Activated CD8-positive, alpha-beta memory T cell treated with anti-CD3 and anti-CD28 coated beads for 1 hour (primary cell): Measurements from ENCODE around the gene SP9.

Experiments used
- DNase-seq, 2 donors: peaks; one replicate each; pipeline ENCODE4 v3.0.0-alpha.2; 2020; ENCODE audit warnings: low read depth in 1 of 2; ENCODE audit errors: extremely low read depth in 1 of 2

SP9 gene

DNA sequence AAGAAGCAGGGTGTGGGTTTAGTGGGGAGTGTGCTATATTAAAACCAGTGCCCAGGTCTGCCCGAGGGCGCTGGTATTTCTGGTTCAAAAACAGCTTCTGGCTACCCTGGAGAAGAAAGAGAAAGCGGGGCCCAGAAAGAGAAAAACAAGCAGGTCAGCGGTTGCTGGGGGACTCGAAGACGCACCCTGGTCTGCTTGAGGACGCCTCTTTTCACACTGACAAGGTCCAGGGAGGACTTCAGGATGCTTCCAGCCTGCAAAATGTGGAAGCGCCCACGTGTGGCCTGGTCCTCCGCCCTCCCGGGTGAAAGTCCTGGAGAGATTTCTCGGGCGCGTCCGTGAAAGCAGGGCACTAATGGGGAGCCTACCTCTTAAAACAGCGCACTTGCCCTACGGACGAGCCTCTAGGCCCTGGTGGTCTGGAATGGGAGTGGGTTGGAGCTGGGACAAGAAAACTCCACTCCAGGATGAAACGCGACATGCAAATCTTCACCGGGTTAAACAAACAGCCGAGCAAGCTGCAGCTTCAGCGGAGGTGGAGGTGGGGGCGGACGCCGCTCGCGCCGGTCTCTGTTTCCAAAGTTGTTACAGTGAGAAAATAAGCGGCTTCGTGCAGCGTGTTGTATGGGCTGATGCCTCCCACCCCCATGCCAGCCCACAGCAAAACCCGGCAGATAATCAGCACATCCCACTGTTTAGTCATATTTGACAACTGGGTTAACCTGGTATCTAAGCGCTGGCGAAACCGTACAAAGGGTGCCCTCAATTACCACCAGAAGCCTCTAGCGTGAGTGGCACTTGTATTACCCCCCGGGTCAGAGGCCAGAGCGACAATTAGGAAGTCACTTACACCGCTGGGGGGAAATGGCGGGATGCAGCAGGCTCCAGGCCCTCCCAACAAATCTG, 1.1 kb upstream of the SP9 start:
- DNase-seq, result no peak

DNA sequence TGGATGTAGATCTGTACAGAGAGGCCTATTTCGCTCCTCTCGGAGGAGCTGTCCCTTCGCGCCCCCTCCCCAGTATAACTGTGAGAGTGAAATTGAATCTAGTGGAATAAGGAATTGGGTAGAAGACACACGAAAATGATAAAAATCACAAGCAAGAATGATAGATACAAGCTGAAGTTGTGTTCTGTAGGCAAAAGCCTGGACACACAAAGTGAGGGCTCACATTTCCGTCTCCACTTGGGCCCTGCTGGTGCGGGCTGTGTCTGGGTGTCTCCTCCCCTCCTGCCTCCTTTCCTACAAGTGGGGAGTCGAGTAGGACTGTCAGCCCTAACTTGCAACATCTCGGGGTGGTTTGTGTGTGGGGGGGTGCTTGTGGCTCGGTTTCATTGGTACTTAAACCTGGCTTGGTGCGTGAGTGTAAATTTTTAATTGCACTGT, 457 bp upstream of the SP9 start:
- DNase-seq, result no peak

DNA sequence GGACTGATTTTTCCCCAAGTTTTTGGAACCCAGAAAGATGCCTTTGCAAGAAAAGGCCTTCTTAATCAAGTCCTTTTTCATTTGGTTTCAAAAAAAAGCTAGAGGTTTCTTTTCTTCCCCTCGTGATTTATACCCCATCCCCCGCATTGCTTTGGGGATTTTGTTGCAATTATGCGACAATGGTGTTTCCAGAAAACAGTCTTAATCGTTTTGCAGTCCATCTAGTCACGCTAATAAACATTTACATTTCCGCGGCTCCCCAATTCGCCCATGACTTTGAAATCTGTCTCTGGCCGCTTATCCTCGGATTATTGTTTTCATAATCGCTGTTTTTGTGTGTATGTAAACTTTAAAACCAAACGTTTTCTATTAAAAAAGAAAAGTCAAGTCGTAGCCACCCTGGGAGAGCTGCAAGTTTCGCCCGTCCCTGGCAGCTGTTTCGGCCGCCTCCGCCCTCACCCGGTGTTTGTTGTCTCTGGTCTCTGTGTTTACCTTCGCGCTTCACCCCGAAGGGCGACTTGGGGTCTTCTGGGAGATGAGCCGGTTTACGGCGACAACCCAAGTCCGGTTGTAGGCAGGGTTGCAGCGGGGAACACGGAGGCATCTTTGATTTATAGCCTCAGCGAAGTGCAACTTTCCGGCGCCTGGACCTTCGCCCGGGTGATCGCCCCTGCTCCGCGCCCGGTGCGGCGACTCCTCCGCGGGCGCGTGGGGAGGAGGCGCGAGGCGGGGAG, 667 bp downstream of the SP9 start:
- DNase-seq, result no peak

DNA sequence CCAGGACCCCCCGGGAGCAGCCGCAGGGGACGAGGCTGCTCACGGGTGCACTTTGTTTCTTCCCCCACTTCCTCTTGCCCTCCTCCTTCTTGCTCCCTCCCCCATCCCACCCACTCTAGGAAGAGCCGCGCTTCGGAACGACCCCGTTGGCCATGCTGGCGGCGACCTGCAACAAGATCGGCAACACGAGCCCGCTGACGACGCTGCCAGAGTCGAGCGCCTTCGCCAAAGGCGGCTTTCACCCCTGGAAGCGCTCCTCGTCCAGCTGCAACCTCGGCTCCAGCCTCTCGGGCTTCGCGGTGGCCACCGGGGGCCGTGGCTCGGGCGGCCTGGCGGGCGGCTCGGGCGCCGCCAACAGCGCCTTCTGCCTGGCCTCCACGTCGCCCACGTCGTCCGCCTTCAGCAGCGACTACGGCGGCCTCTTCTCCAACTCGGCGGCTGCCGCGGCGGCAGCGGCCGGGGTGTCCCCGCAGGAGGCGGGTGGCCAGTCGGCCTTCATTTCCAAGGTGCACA, 1.3 kb downstream of the SP9 start:
- no peak for DNase-seq

DNA sequence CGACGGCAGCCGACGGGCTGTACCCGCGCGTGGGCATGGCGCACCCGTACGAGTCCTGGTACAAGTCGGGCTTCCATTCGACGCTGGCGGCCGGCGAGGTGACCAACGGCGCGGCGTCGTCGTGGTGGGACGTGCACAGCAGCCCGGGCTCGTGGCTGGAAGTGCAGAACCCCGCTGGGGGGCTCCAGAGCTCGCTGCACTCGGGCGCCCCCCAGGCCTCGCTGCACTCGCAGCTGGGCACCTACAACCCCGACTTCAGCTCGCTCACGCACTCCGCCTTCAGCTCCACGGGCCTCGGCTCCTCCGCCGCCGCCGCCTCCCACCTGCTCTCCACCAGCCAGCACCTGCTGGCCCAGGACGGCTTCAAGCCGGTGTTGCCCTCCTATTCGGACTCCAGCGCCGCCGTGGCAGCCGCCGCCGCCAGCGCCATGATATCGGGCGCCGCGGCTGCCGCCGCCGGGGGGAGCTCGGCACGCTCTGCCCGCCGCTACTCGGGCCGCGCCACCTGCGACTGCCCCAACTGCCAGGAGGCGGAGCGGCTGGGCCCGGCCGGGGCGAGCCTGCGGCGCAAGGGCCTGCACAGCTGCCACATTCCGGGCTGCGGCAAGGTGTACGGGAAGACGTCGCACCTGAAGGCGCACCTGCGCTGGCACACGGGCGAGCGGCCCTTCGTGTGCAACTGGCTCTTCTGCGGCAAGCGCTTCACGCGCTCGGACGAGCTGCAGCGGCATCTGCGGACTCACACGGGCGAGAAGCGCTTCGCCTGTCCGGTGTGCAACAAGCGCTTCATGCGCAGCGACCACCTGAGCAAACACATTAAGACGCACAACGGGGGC, 2.0 kb downstream of the SP9 start:
- no peak for DNase-seq

DNA sequence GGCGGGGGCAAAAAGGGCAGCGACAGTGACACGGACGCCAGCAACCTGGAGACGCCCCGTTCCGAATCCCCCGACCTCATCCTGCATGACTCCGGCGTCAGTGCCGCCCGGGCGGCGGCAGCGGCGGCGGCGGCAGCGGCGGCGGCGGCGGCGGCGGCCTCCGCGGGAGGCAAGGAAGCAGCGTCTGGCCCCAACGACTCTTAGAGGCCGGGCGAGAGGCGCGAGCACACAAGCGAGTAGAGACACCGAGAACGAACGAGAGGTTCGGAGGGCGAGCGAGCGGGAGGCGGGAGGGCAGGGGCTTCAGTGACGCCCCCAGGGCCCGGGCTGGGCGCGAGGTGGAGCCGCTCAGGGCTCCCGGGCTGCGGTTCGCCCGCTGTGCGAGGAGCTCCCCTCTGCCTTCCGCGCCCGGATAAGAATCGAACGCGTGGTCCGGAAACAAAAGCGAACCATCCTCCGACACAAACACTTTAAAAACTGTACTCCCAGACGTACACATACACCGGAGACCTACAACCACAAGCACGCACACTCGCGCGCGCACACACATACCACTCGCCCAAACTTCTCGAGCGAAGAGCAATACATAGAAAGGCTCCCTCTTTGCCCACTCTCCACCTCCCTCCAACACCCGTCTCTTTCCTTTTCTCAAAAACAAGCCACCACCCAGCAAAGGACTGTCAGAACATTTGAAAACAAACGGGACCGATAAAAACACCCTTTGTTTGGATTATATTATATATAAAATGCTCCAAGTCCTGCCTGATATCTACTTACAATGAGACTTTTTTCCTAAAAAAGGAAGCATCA, 2.8 kb downstream of the SP9 start:
- no peak for DNase-seq

DNA sequence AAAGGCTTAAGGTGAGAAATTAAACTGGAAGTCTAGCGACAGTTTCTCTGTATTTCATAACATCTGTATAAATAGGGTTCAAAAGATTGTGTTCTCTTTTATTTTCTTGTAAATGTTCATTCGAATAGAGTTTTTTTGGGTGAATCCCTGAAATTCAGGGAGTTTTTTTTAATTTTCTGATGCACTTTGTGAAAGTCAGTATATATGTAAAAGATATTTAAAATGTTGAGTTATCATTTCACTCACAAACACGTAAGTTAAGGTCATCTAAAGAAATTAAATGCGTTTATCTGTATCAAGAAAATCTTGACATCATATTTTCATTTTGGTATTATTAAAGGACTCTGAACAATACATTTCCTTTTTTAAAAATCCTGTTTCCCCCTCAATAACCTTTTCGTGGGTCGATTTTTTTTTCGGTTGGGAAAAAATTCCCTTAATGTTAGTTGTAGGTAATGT, 3.4 kb downstream of the SP9 start:
- DNase-seq, result no peak

DNA sequence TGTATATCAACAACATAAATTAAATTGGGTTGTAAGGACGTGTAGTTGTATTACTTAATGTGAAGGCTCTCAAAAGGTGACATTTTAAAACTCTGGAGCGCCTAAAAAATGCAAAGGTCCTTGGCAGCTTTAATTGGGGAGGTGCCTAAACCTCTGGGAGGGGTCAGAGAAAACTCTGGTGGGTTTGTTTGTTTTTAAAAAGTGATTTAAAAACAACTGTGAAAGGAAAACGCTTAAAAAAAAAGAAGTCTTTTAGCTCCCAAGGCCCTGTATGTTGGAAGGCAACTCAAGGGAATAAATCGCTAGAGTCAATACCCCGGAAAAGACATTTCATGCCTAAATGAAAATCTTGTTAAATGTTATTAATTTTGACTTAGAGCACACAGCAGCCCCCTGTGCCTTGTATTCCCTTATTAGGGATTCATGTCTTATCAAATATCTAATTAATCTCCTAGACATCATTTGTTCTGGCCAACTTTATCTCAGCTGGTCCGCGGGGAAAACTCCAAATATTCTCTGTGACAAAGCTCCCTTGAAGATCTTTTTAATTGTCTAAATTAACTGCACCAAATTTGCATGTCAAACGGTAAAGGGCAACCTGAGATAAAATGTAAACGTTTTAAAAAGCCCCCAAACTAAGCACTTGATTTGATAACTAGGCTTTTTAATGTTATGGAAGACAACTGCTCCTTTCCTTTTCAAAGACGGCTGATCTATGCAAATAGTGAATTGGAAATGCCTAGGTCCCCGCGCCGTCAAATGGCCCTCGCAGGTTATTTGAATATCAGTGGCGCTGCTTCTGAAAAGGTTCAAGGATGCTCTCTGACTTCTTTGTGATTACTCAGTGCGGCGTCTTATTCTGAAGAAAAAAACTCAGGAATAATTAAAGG, 4.2 kb downstream of the SP9 start:
- no peak for DNase-seq

DNA sequence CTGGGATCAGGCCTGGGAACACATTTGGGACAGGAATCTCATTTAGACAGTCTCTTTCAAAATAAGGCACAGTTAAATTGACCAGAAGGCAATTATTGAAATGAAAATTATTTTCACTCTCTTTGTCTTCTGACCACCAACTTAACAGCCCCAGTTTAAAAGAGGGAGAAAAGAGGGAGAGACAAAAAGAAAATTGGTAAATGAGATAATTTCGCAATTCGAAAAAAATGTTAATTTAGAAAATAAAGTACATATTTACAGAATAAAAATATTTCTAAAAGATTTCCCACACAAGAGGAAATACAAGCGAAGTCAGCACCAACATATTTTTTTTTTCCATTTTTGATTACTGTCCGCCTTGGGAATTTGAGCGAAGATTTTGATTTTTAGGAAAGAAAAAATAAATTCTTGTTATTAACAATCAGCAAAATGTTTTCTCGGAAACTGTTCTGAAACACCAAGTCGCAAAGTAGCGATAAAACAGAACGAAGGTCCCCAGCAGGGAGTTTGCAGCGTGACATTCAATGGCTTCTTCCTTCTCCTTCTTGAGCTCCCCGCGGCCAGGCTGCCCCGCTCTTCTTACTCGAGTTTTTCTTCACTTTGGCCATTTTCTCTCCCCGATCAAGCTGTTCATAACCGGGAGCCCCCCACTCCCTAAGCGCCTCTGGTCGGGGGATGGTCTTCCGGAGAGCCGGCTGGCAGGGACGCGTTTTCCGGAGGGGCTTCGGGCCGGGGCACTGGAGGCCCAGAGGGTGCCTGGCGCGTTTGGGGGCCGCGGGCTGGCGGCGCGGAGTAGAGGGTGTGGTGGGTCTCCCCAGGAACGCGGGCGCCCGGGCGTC, 5.0 kb downstream of the SP9 start:
- DNase-seq, result no peak

DNA sequence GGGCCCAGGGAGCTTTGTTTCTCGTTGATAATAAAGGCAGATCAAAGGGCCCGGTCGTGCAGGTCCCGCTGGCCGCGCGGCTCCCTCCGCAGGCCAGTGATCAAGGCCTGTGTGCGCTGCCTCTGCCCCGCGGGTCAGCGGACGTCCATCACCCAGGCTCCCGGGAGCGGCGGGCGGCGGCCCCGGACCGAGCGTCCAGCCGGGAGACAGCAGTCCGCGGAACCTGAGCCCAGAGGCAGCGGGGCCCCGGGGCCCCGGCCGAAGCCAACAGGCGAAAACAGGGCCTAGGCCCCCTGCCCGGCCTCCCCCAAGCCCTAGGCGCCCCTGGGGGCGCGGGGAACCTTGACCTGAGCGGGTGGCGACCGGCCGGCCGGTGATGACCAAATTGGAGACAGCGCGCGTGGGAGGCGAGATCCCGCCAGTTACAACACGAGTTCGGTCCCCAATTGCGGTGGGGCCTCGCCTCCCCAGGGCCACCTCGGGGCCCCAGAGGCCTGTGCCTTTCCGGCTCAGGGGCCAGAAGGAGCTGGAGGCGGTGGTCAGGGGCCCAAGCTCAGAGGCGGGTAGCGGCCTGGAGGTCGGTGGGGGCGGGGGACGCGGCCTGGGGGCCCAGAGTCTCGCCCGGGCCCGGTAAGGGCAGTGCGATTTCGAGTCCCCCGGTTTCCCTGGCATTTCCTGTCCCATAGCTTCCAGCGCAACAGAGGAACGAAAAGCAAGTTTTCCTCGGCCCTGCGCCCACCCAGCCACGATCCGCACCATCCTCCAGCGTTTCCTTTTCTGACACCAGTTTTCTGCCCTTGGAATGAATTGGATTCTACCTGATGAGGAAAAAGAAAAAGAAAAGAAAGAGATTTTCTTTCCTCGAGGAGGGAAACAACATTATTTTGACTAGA, 5.9 kb downstream of the SP9 start:
- DNase-seq, result no peak

DNA sequence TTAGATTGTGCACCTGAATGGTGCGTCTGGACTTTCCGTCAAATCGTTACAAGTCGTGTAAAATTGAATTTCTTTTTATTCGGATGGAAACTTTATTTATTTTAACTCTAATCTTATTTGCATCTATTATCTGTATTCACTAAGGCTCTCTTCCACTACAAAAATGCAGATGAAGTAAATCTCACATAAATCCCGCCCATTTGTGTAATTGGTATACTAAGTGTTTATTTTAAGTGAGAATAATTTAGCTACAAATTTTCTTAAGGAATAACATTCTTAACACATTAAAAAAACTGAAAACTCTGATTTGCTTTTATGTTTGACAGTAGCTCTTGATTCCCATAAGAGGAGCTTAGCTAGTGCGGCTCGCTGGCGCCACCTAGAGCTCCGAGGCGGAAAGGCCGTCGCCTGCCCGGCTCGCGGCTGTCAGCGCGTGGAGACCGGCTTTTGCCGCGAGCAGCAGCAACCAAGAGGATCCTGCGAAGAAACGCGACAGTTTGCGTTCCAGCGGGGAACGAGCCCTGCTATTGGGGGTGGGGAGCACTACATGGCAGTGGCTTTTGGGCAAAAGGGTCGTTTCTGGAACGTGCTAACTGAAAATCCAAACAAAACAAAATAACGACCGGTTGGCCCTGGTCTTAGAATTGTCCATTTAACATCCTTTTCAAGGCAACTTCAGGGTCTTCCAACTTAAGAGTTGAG, 6.7 kb downstream of the SP9 start:
- peak; percentile 54 to 80 for DNase-seq

DNA sequence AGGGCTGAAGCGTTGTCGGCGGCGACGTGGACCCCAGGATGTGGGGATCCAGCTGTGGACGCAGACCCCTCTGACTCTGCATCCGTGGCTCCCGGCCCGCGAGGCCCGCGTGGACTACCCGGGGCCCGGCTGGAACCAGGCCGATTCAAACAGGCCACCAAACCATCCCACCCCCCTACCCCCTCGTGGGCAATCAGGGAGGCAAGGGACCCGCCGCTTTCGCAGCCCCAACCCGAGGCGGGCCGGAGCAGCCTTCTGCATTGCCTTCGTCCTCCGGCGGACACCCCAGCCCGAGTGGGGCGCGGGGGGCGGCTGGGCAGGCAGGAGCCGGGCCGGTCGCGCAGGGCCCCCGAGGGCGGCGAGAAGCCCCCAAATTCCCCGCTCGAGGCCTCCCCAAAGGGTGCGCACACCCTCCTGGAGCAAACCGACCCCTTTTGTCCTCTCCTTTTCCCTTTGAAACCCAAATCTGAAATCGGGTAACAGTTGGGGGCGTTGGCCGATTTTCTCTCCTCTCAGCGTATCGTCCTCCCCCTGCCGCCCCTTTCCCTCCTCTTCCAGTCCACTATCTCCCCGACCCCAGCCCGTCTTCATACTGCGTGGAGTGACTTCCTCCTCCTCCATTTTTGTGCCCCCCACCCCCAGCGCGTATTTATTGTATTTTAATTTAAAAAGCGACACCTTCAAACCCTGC, 7.4 kb downstream of the SP9 start:
- no peak for DNase-seq

DNA sequence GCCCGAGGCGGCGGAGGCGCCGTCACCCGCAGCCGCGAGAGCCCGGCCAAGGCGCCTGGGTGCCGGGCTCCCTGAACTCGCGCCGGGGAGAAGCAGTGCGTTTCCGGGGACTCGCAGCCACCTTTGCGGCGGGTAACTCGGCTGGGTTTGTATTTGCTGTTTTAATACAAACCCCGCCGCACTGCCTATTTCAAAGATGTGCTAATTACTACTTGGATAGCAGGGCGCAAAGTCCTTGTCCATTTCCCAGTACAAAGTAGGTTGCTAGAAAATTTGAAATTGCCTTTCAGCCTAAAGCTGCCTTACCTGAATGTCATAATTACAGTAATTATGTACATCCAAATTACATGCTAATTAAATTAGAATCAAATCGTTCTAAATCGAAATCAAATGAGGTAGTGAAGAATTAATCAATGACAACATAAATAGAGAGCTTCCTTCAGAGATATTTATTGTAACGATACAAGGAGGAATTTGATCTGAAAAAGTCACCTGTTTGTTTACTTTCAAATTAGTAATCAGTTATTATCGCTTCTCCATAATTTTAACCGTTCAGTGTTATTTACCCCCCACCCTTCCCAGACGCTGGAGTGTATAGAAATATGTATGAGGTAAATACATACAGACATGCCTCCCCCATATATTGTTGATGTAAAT, 8.1 kb downstream of the SP9 start:
- no peak for DNase-seq

DNA sequence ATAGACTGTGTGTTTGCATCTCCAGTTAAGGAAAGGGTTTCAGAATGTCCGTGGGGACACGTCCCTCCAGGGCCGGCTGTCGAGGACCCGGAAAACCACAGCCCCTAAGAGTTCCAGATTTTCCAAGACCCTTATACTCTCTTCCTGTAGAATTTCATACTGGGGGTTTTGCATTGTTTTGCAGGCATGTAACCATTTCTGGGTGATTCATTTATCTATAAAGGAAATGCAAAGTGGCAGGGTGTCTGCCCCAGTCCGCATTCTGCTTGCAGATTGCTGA, 8.5 kb downstream of the SP9 start:
- DNase-seq, result no peak

DNA sequence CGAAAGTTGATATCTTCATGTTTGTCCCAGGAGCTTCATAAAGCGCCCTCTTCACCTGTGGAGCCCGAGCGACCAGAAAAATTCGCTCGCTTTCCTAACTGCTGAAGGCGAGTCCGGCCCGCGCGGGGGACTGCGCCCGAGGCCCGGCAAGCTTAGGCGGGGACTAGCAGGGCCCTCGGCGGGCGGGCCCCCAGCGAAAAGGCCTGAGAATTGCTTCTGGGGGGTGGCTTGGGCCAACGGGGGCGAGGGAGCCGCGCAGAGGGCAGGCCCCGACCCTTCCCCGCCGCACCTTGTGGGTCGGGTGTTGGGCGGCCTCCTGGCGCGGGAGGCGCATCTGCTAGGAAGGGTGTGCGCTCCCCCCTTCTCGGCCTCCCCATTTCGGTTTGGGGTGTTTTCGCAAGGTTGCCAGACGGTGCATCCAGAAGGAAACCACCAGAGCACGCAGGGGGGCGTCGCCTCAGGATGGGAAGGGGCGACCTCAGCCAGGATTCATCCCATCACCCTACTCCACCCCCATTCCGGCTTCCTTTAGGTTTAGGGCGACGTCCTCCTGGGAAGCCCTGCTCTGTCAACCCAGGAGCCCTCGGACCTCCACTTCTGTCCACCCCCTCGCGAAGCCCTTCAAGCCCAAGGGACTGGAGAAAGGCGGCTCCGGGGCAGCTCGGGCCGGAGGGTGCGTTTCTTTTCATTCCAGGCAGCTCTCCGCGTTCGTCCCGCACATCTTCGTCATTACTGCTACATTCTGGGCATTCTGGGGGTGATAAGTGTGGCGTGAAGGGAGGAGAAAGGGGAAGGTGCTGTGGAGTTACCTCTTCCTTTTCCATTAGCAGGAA, 9.1 kb downstream of the SP9 start:
- DNase-seq, result no peak
